IPS DF 6.9 (cell line): ENCODE results near the gene CCM2L.

Source experiments
- DNase-seq: peaks from one replicate; pipeline ENCODE4 v3.0.0-alpha.2; 2013; ENCODE audit warnings: low read depth, low spot score
- H3K27ac ChIP-seq: one replicate; pipeline ENCODE4 v1.5.1; 2013; ENCODE audit warnings: low read length, control low read depth
- H3K27me3 ChIP-seq: 2 replicates; pipeline ENCODE4 v1.6.1; 2013; ENCODE audit warnings: mild to moderate bottlenecking, low read length; ENCODE audit not compliant: control insufficient read depth, insufficient read depth
- H3K36me3 ChIP-seq: 2 replicates; pipeline ENCODE4 v1.6.1; 2013; ENCODE audit warnings: low read length; ENCODE audit not compliant: control insufficient read depth, insufficient read depth
- H3K4me1 ChIP-seq: 2 replicates; pipeline ENCODE4 v1.6.1; 2013; ENCODE audit warnings: low read length; ENCODE audit not compliant: control insufficient read depth, insufficient read depth
- H3K4me3 ChIP-seq: 2 replicates; pipeline ENCODE4 v1.5.1; 2013; ENCODE audit warnings: mild to moderate bottlenecking, low read length
- H3K9me3 ChIP-seq: 2 replicates; pipeline ENCODE4 v1.6.1; 2013; ENCODE audit warnings: low read length, inconsistent platforms; ENCODE audit not compliant: control insufficient read depth, insufficient read depth
- WGBS: extraction: QIAGEN DNeasy Blood & Tissue Kit; methylation state at CpG from one replicate; pipeline ENCODE4 v1.1.7; 2013; ENCODE audit warnings: mixed read lengths, missing lambda C conversion rate; ENCODE audit not compliant: insufficient read length, insufficient coverage; 5-methylcytosine and 5-hydroxymethylcytosine counted together

The CCM2L gene

GRCh38 chr20:31975874-31976273 is 34.4 kb upstream of the CCM2L start:
- H3K27ac ChIP-seq = no peak overlapping the region

GRCh38 chr20:31977080-31977479 is 33.2 kb upstream of the CCM2L start:
- no peaks in the 10 kb centered on the region for H3K27me3 ChIP-seq
- DNase-seq = no peak
- H3K36me3 ChIP-seq = no peaks in the 10 kb centered on the region

More at GRCh38 chr20:31975874-31976273, 34.4 kb upstream of the CCM2L start:
- H3K36me3 ChIP-seq = no peaks in the 10 kb centered on the region
- no peaks in the 10 kb centered on the region for H3K27me3 ChIP-seq
- DNase-seq = no peak
- peaks cover 3% of the 10 kb centered on the region; the same call in 1 of the 2 replicates for H3K4me1 ChIP-seq
- WGBS = no CpG with 5 or more reads among the region's 2 CpGs
- H3K9me3 ChIP-seq = no peaks in the 10 kb centered on the region
- no peak overlapping the region for H3K4me3 ChIP-seq

GRCh38 chr20:31979713-31980426 is 30.4 kb upstream of the CCM2L start:
- no peak for DNase-seq
- WGBS = no CpG with 5 or more reads among the region's 6 CpGs
- Histone ChIP-seq H3K36me3 (no peaks in the 10 kb centered on the region), H3K4me1 (no peaks in the 10 kb centered on the region), H3K27me3 (no peaks in the 10 kb centered on the region), H3K9me3 (no peaks in the 10 kb centered on the region), H3K4me3 (no peak overlapping the region), H3K27ac (no peak overlapping the region)

More at GRCh38 chr20:31977080-31977479, 33.2 kb upstream of the CCM2L start:
- Histone ChIP-seq H3K4me3 (no peak overlapping the region), H3K27ac (no peak overlapping the region), H3K4me1 (peaks cover 3% of the 10 kb centered on the region; the same call in 1 of the 2 replicates), H3K9me3 (no peaks in the 10 kb centered on the region)
- WGBS = no CpG with 5 or more reads among the region's 4 CpGs

- Histone ChIP-seq H3K4me3 (no peak overlapping the region), H3K9me3 (no peaks in the 10 kb centered on the region), H3K27me3 (no peaks in the 10 kb centered on the region), H3K4me1 (no peaks in the 10 kb centered on the region), H3K27ac (no peak overlapping the region), H3K36me3 (no peaks in the 10 kb centered on the region)
- no CpG with 5 or more reads among the region's 2 CpGs for WGBS
- DNase-seq = no peak
Measured at GRCh38 chr20:31981784-31982183, 28.5 kb upstream of the CCM2L start.

GRCh38 chr20:31984981-31985471 is 25.2 kb upstream of the CCM2L start:
- no peak for DNase-seq
- H3K4me1 ChIP-seq = no peaks in the 10 kb centered on the region
- no peaks in the 10 kb centered on the region for H3K9me3 ChIP-seq
- H3K27me3 ChIP-seq = no peaks in the 10 kb centered on the region
- no peak overlapping the region for H3K4me3 ChIP-seq
- no CpG with 5 or more reads among the region's 6 CpGs for WGBS
- H3K36me3 ChIP-seq = no peaks in the 10 kb centered on the region
- H3K27ac ChIP-seq = no peak overlapping the region

- H3K36me3 ChIP-seq = no peaks in the 10 kb centered on the region
- no peak overlapping the region for H3K4me3 ChIP-seq
- H3K27ac ChIP-seq = no peak overlapping the region
- H3K9me3 ChIP-seq = no peaks in the 10 kb centered on the region
- no peaks in the 10 kb centered on the region for H3K4me1 ChIP-seq
- H3K27me3 ChIP-seq = no peaks in the 10 kb centered on the region
- DNase-seq = no peak
- no CpG with 5 or more reads among the region's 1 CpG for WGBS
Measured at GRCh38 chr20:31987744-31988143, 22.5 kb upstream of the CCM2L start.

GRCh38 chr20:31988430-31989015 is 21.7 kb upstream of the CCM2L start:
- no peak for DNase-seq
- Histone ChIP-seq H3K4me3 (no peak overlapping the region), H3K4me1 (no peaks in the 10 kb centered on the region), H3K27ac (no peak overlapping the region), H3K27me3 (no peaks in the 10 kb centered on the region; the same call in 1 of the 2 replicates), H3K9me3 (no peaks in the 10 kb centered on the region), H3K36me3 (no peaks in the 10 kb centered on the region)
- WGBS = no CpG with 5 or more reads among the region's 5 CpGs

GRCh38 chr20:31989030-31989645 is 21.1 kb upstream of the CCM2L start:
- Histone ChIP-seq H3K27me3 (peaks cover under 1% of the 10 kb centered on the region; the same call in 1 of the 2 replicates), H3K9me3 (no peaks in the 10 kb centered on the region), H3K36me3 (no peaks in the 10 kb centered on the region), H3K27ac (no peak overlapping the region), H3K4me1 (no peaks in the 10 kb centered on the region), H3K4me3 (no peak overlapping the region)
- DNase-seq = no peak
- no CpG with 5 or more reads among the region's 8 CpGs for WGBS

- no CpG with 5 or more reads among the region's 6 CpGs for WGBS
- Histone ChIP-seq H3K4me3 (no peak overlapping the region), H3K36me3 (no peaks in the 10 kb centered on the region), H3K9me3 (no peaks in the 10 kb centered on the region), H3K4me1 (no peaks in the 10 kb centered on the region; the same call in 1 of the 2 replicates), H3K27me3 (peaks cover 7% of the 10 kb centered on the region; the same call in 1 of the 2 replicates), H3K27ac (no peak overlapping the region)
- no peak for DNase-seq
Measured at GRCh38 chr20:31990641-31991338, 19.4 kb upstream of the CCM2L start.

- Histone ChIP-seq H3K9me3 (no peaks in the 10 kb centered on the region), H3K4me3 (no peak overlapping the region), H3K4me1 (no peaks in the 10 kb centered on the region; the same call in 1 of the 2 replicates), H3K27me3 (peaks cover 7% of the 10 kb centered on the region; the same call in 1 of the 2 replicates), H3K36me3 (no peaks in the 10 kb centered on the region), H3K27ac (no peak overlapping the region)
- DNase-seq = no peak
- WGBS = no CpG with 5 or more reads among the region's 1 CpG
Measured at GRCh38 chr20:31991339-31991705, 18.9 kb upstream of the CCM2L start.
